ENCODE measurements around the gene POPDC3.

POPDC3 gene

GRCh38 chr6:105111105-105111504, 68.7 kb downstream of the POPDC3 start:
- ChIA-PET CTCF (interaction anchor here (2.6 to 2.8 kb wide), 2 partner anchors 11 to 23 kb away, joined by 12 to 13 read pairs; no protein-coding TSS in a partner anchor), POLR2A (no interaction called here)
- no peak for DNase-seq (ENCODE audit: extremely low spot score)
- no peak for TF ChIP-seq CTCF (IDR thresholded peaks at IDR 0.05; ENCODE audit: control extremely low read depth, extremely low read depth, low read depth, missing control alignments)

DNA sequence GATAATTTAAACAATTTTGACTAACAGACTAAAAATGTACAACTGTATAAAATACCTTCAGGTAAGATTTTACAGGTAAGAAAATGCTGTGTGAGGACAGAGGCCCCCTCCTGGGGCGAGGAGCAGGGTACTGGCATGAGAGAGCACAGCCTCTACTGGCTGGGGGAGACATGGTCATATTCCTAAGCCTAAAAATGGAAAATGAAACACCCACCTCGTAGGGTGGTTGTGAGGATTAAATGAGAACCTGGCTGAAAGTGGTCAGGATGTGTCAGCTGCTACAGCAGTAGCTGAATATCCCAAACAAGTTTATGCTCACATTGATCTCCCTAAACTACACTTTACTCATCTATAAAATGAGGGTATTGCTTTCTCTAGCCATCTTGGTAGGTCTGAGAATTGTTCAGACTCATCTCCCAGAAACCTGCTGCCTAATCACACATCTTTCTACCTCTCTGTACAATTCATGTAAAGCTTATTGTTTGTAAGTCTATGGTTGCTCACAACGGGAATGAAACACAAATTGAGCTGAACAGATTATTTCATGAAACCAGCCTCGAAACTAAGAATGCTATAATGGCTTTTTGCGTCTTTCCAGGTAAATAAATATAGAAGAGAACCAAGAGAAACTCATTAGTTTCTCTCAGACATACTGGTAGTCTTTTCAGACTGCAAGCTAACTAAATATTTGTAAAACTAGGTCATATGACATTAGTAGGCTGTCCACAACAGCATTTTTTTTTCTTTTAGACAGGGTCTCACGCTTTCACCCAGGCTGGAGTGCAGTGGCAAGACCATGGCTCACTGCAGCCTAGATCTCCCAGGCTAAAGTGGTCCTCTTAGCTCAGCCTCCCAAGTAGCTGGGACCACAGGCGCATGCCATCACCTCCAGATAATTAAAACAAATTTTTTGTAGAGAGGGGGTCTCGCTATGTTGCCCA, 69.6 kb downstream of the POPDC3 start:
- no peak for DNase-seq (ENCODE audit: extremely low spot score)
- POLR2A ChIA-PET: no interaction called here
- CTCF ChIA-PET: interaction anchor here (0.9 to 2.8 kb wide), 4 partner anchors 8 to 22 kb away, joined by 3 to 13 read pairs (median 8); no protein-coding TSS in a partner anchor
- TF ChIP-seq CTCF (IDR thresholded peaks at IDR 0.05; ENCODE audit: control extremely low read depth, extremely low read depth, low read depth, missing control alignments): no peak

DNA sequence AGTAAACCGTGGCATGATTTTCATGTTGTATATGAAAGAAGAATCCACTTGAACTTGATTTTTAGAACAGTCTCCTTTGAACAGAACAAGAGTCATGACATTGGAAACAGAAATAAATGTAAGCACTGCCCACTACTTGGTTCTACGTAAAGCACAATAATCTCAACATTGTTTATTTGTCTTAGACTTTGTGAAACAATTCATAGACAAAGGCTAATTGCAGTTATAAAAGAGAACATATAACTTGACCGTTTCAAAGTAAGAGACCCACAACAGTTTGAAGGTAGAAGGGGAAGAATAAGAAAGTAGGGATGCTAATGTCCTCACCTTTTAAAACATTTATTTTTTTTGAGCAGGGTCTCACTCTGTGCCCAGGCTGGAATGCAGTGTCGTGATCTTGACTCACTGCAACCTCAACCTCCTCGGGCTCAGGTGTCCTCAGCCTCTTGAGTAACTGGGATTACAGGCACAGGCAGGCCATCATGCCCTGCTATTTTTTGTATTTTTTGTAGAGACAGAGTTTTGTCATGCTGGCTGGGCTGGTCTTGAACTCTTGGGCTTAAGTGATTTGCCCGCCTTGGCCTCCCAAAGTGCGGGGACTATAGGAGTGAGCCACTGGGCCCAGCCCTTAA, 71.1 kb downstream of the POPDC3 start:
- no peak for DNase-seq (ENCODE audit: extremely low spot score)
- TF ChIP-seq CTCF (IDR thresholded peaks at IDR 0.05; ENCODE audit: control extremely low read depth, extremely low read depth, low read depth, missing control alignments): no peak
- CTCF ChIA-PET: interaction anchor here (2.6 kb wide), 1 partner anchor 21 kb away, joined by 12 read pairs; no protein-coding TSS in a partner anchor
- POLR2A ChIA-PET: no interaction called here

All from GM10248 (cell line).